ENCODE data around the gene KHDC1L. TPM values are rescaled to one million over a fixed set of nuclear protein-coding genes. Genes with fewer than 3 reads are reported as not detected.

Gene KHDC1L
- total RNA-seq, 1 donor from 2014 or later, result not detected

DNA sequence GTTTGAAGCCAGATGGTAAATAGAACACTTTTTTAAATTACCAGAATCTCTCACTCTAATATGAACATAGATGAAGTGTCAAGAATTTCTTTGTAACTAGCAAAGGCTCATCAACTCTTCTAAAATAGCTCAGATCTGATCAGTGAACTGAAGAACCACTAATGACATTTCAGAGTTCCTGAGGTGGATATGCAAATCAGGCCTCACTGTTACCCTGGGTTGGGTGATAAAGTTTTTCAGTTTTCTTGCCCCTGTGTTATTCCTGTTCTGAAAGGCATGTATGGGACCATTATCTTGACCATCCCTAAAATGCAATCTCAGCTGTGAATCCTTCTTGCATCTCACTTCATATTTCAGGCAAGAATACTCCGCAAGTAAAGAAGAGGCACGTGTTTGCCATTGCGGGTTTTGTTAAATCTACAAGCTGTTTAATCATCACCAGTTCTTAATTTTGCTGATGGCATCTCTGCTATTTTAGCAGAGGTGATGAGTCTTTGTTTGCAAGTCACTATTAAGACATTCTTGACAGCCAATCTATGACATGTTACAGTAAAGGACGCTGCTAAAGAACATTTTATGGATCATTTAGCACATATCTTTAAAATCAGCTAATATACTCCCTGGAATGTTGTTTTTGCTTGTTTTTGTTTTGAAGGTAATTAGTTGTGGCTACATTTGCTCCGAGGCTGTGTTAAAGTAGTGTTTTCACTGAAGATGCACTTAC is 47.9 kb downstream of the KHDC1L start:
- H3K4me3 Mint-ChIP-seq (ENCODE audit: unreplicated experiment), result no peak overlapping the region
- H3K4me1 Mint-ChIP-seq (ENCODE audit: unreplicated experiment), result peaks cover 6% of the 10 kb centered on the region
- H3K9me3 Mint-ChIP-seq (ENCODE audit: unreplicated experiment), result no peaks in the 10 kb centered on the region
- no peaks in the 10 kb centered on the region for H3K27me3 Mint-ChIP-seq (ENCODE audit: unreplicated experiment)
- H3K36me3 Mint-ChIP-seq (ENCODE audit: unreplicated experiment), result no peaks in the 10 kb centered on the region
- TF ChIP-seq, protein P1, sequence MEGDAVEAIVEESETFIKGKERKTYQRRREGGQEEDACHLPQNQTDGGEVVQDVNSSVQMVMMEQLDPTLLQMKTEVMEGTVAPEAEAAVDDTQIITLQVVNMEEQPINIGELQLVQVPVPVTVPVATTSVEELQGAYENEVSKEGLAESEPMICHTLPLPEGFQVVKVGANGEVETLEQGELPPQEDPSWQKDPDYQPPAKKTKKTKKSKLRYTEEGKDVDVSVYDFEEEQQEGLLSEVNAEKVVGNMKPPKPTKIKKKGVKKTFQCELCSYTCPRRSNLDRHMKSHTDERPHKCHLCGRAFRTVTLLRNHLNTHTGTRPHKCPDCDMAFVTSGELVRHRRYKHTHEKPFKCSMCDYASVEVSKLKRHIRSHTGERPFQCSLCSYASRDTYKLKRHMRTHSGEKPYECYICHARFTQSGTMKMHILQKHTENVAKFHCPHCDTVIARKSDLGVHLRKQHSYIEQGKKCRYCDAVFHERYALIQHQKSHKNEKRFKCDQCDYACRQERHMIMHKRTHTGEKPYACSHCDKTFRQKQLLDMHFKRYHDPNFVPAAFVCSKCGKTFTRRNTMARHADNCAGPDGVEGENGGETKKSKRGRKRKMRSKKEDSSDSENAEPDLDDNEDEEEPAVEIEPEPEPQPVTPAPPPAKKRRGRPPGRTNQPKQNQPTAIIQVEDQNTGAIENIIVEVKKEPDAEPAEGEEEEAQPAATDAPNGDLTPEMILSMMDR (IDR thresholded peaks at IDR 0.05), result no peak
- H3K27ac Mint-ChIP-seq (ENCODE audit: unreplicated experiment), result no peak overlapping the region
- no peak for DNase-seq (ENCODE audit: extremely low spot score, unreplicated experiment)

DNA sequence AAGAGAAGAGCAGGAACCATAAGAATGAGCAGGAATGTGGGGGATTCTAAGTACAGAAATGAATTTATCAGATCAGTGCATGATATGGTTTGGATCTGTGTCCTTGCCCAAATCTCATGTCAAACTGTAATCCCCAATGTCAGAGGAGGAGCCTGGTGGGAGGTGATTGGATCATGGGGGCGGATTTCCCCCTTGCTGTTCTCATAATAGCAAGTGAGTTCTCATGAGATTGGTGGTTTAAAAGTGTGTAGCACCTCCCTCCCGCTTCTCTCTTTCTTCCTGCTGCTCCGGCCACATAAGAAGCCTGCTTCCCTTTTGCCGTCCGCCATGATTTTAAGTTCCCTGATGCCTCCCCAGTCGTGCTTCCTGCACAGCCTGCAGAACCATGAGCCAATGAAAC is 49.2 kb downstream of the KHDC1L start:
- TF ChIP-seq, protein P1 (IDR thresholded peaks at IDR 0.05), result no peak
- no peaks in the 10 kb centered on the region for H3K9me3 Mint-ChIP-seq (ENCODE audit: unreplicated experiment)
- no peaks in the 10 kb centered on the region for H3K27me3 Mint-ChIP-seq (ENCODE audit: unreplicated experiment)
- H3K4me1 Mint-ChIP-seq (ENCODE audit: unreplicated experiment), result peaks cover 6% of the 10 kb centered on the region
- DNase-seq (ENCODE audit: extremely low spot score, unreplicated experiment), result no peak
- no peak overlapping the region for H3K27ac Mint-ChIP-seq (ENCODE audit: unreplicated experiment)
- no peak overlapping the region for H3K4me3 Mint-ChIP-seq (ENCODE audit: unreplicated experiment)
- no peaks in the 10 kb centered on the region for H3K36me3 Mint-ChIP-seq (ENCODE audit: unreplicated experiment)

DNA sequence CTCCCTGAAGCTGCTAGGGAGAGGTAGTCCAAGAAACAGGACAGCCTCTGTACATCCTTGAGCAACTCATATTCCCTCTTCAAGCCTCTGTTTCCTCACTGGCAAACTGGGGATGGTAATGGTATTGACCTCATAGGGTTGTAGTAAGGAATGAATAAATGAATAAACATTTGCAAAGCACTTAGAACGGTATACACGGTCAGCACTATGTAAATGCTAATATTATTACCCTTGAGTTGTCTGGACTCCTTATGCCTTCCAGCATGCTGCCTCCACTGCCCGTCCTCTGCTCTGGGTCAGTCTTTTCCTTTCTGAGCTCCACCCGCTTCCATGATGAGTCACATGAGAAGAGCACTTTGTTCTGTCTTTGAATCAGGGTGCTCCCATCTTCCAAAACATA is 50.6 kb downstream of the KHDC1L start:
- no peaks in the 10 kb centered on the region for H3K27me3 Mint-ChIP-seq (ENCODE audit: unreplicated experiment)
- H3K9me3 Mint-ChIP-seq (ENCODE audit: unreplicated experiment), result no peaks in the 10 kb centered on the region
- DNase-seq (ENCODE audit: extremely low spot score, unreplicated experiment), result no peak
- no peaks in the 10 kb centered on the region for H3K36me3 Mint-ChIP-seq (ENCODE audit: unreplicated experiment)
- TF ChIP-seq, protein P1 (IDR thresholded peaks at IDR 0.05), result no peak
- no peaks in the 10 kb centered on the region for H3K4me1 Mint-ChIP-seq (ENCODE audit: unreplicated experiment)
- no peak overlapping the region for H3K27ac Mint-ChIP-seq (ENCODE audit: unreplicated experiment)
- H3K4me3 Mint-ChIP-seq (ENCODE audit: unreplicated experiment), result no peak overlapping the region

Other genes starting within 250 kb of the KHDC1L start
- gene KHDC1, start 37.7 kb upstream of the KHDC1L start, total RNA-seq, result 4.1 and 4.5 TPM in 2 replicates
- gene DPPA5, start 128.8 kb upstream of the KHDC1L start, total RNA-seq, result not detected in 2 replicates
- not detected in 2 replicates for gene KHDC3L, start 137.2 kb upstream of the KHDC1L start, total RNA-seq
- gene OOEP, start 144.4 kb upstream of the KHDC1L start, total RNA-seq, result not detected in 2 replicates
- gene DDX43, start 169.3 kb upstream of the KHDC1L start, total RNA-seq, result not detected in 2 replicates
- gene CGAS, start 226.8 kb upstream of the KHDC1L start, total RNA-seq, result 0.37 and 0.59 TPM in 2 replicates
- gene MTO1, start 236.2 kb upstream of the KHDC1L start, total RNA-seq, result 23.7 and 24.8 TPM in 2 replicates

Data from osteocyte (in vitro differentiated cells).